Thyroid gland (tissue), 4 donors: ENCODE results near the gene MAPRE2. TPM values are rescaled to one million over a fixed set of nuclear protein-coding genes. Genes with fewer than 3 reads are reported as not detected.

Experiments used
- DNase-seq, 2 donors: peaks; one replicate each; pipeline ENCODE4 v3.0.0-alpha.2; 2019
- H3K27ac ChIP-seq, 3 donors: fragments of 200-600 bp; sonication (generic); 1 replicate in 2 of 3; 2 replicates in 1 of 3; pipeline ENCODE4 v1.5.1; 2016 to 2019; ENCODE audit warnings: mild to moderate bottlenecking in 1 of 3, moderate library complexity in 1 of 3
- H3K27me3 ChIP-seq: fragments of 200-600 bp; sonication (generic); one replicate; pipeline ENCODE4 v1.5.1; 2019
- H3K36me3 ChIP-seq, 2 donors: fragments of 200-600 bp; sonication (generic); one replicate each; pipeline ENCODE4 v1.5.1; 2016 to 2019
- H3K4me1 ChIP-seq, 2 donors: fragments of 200-600 bp; sonication (generic); one replicate each; pipeline ENCODE4 v1.5.1; 2017 to 2019
- H3K4me3 ChIP-seq, 3 donors: fragments of 200-600 bp; sonication (generic); replicated peaks in 1 of 3; 1 replicate in 2 of 3; 2 replicates in 1 of 3; pipeline ENCODE4 v1.5.1; 2016; ENCODE audit warnings: mild to moderate bottlenecking in 1 of 3
- H3K9me3 ChIP-seq: fragments of 200-600 bp; sonication (generic); one replicate; pipeline ENCODE4 v1.5.1; 2017
- POLR2A ChIP-seq, 2 donors: fragments of 450-650 bp; IDR thresholded peaks; one replicate each; pipeline ENCODE4 v1.6.1; 2017; ENCODE audit warnings: antibody characterized with exemption in 2 of 2, mild to moderate bottlenecking in 2 of 2, moderate library complexity in 1 of 2
- WGBS, 2 donors: methylation state at CpG; one replicate each; pipeline ENCODE4 v1.1.5; 2017; 5-methylcytosine and 5-hydroxymethylcytosine counted together
- intact Hi-C: fragments of 100-400 bp; cut with DNase I; formaldehyde crosslinking; loops from one replicate; pipeline ENCODE4 v1.15.1; 2023
- total RNA-seq, 4 donors: library from RNA; depleted of rRNA; stranded (reverse); fragments of >200 nt; gene quantifications; one replicate each; pipeline ENCODE4 v1.2.3, GENCODE V29; 2016
- TF ChIP-seq, protein P1 (sequence below), 6 experiments: fragments of 200-600 bp in 3 of 6; fragments of 450-650 bp in 3 of 6; sonication (generic) in 3 of 6; IDR thresholded peaks; one replicate each; pipeline ENCODE4 v1.5.1; 2016 to 2019; ENCODE audit warnings: antibody characterized with exemption in 6 of 6, mild to moderate bottlenecking in 2 of 6, inconsistent platforms in 1 of 6, moderate library complexity in 1 of 6

Gene MAPRE2
- total RNA-seq, 4 donors from 2014 or later, result 22.6 to 38.1 (median 28.8) TPM

DNA sequence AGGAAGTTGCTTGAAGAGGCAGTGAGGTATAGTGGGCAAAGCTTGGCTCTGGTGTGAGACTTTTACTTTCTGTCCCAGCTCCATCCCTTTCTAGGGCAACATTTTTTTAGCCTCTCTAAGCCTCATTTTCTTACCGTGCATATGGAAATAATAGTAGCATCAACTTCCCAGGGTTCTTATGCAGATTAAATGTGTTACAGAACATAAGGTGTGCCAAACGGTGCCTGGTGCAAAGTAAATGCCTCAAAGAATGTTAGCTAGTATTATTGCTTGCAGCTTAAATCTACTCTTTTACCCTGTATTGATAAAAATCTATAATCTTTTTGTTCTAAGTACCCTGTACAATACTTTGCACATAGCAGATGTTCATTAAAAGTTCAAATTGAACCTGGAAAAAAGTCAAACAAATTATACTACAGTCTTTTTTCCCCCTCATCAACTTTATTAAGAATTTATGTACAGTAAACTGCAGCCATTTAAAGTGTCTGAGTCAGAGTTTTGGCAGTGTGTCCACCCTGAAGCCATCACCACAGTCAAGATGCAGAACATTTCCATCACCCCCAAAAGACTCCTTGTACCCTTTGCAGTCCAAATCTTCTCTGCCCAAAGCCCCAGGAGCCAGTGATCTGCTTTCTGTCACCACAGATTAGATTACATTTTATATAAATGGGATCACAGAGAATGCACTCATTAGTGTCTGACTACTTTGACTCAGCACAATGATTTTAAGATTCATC lies 10.6 kb downstream of the MAPRE2 start:
- 86 to 90% methylated on average over 2 of the region's 2 CpGs for WGBS, 2 donors
- Histone ChIP-seq H3K4me3 (no peak overlapping the region), H3K9me3 (no peaks in the 10 kb centered on the region), H3K27ac (no peak overlapping the region), H3K36me3 (no peaks in the 10 kb centered on the region), H3K27me3 (no peaks in the 10 kb centered on the region), H3K4me1 (peaks cover 8 to 25% of the 10 kb centered on the region in 2 donors)
- DNase-seq, result no peak
- intact Hi-C loops, result no loop called here
- TF ChIP-seq, protein P1, sequence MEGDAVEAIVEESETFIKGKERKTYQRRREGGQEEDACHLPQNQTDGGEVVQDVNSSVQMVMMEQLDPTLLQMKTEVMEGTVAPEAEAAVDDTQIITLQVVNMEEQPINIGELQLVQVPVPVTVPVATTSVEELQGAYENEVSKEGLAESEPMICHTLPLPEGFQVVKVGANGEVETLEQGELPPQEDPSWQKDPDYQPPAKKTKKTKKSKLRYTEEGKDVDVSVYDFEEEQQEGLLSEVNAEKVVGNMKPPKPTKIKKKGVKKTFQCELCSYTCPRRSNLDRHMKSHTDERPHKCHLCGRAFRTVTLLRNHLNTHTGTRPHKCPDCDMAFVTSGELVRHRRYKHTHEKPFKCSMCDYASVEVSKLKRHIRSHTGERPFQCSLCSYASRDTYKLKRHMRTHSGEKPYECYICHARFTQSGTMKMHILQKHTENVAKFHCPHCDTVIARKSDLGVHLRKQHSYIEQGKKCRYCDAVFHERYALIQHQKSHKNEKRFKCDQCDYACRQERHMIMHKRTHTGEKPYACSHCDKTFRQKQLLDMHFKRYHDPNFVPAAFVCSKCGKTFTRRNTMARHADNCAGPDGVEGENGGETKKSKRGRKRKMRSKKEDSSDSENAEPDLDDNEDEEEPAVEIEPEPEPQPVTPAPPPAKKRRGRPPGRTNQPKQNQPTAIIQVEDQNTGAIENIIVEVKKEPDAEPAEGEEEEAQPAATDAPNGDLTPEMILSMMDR (IDR thresholded peaks at IDR 0.05), result no peak
- no peak for TF ChIP-seq POLR2A (IDR thresholded peaks at IDR 0.05)

GRCh38 chr18:35054401-35054800 lies 13.2 kb downstream of the MAPRE2 start:
- 85 to 89% methylated on average over 9 of the region's 9 CpGs for WGBS, 2 donors
- no peak overlapping the region for H3K4me3 ChIP-seq
- H3K36me3 ChIP-seq, result no peaks in the 10 kb centered on the region
- H3K27ac ChIP-seq, result no peak overlapping the region
- no peaks in the 10 kb centered on the region for H3K9me3 ChIP-seq
- intact Hi-C loops, result no loop called here
- DNase-seq, result no peak
- no peaks in the 10 kb centered on the region for H3K27me3 ChIP-seq
- no peak for TF ChIP-seq POLR2A (IDR thresholded peaks at IDR 0.05)
- TF ChIP-seq, protein P1 (IDR thresholded peaks at IDR 0.05), result no peak
- H3K4me1 ChIP-seq, result peaks cover 2 to 23% of the 10 kb centered on the region in 2 donors

GRCh38 chr18:35055105-35055504 lies 13.9 kb downstream of the MAPRE2 start:
- TF ChIP-seq, protein P1 (IDR thresholded peaks at IDR 0.05), result no peak
- TF ChIP-seq POLR2A (IDR thresholded peaks at IDR 0.05), result no peak
- Histone ChIP-seq H3K9me3 (no peaks in the 10 kb centered on the region), H3K36me3 (no peaks in the 10 kb centered on the region), H3K4me3 (no peak overlapping the region), H3K4me1 (peaks cover 7 to 25% of the 10 kb centered on the region in 2 donors), H3K27me3 (no peaks in the 10 kb centered on the region), H3K27ac (no peak overlapping the region)
- DNase-seq, result no peak
- intact Hi-C loops, result no loop called here
- WGBS, 2 donors, result 96 to 98% methylated on average over 7 of the region's 7 CpGs

DNA sequence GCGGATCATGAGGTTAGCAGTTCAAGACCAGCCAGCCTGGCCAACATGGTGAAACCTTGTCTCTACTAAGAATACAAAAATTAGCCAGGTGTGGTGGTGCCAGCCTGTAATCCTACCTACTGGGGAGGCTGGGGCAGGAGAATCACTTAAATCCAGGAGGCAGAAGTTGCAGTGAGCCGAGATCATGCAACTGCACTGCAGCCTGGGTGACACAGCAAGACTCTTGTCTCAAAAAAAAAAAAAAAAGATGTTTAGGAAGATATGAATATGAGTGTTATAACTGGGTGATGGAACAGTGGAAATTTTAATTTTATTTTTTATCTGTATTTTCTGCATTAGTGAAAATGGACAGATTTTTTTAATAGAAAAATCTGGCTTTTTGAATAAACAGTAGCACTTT lies 14.5 kb downstream of the MAPRE2 start:
- Histone ChIP-seq H3K36me3 (no peaks in the 10 kb centered on the region), H3K4me1 (peaks cover 11 to 24% of the 10 kb centered on the region in 2 donors), H3K27me3 (no peaks in the 10 kb centered on the region), H3K4me3 (no peak overlapping the region), H3K9me3 (no peaks in the 10 kb centered on the region), H3K27ac (no peak overlapping the region)
- intact Hi-C loops, result no loop called here
- WGBS, 2 donors, result 91 to 97% methylated on average over 2 of the region's 2 CpGs
- no peak for DNase-seq
- no peak for TF ChIP-seq POLR2A (IDR thresholded peaks at IDR 0.05)
- TF ChIP-seq, protein P1 (IDR thresholded peaks at IDR 0.05), result no peak

GRCh38 chr18:35059280-35059927 lies 18.2 kb downstream of the MAPRE2 start:
- Histone ChIP-seq H3K4me3 (no peak overlapping the region), H3K4me1 (peaks cover 16 to 18% of the 10 kb centered on the region in 2 donors), H3K36me3 (no peaks in the 10 kb centered on the region), H3K9me3 (no peaks in the 10 kb centered on the region), H3K27me3 (no peaks in the 10 kb centered on the region), H3K27ac (no peak overlapping the region)
- intact Hi-C loops, result no loop called here
- 59 to 65% methylated on average over 5 of the region's 5 CpGs for WGBS, 2 donors
- TF ChIP-seq POLR2A (IDR thresholded peaks at IDR 0.05), result no peak
- TF ChIP-seq, protein P1 (IDR thresholded peaks at IDR 0.05), result no peak
- peak; percentile 49 to 61 for DNase-seq
